Caco-2 (cell line): ENCODE measurements around the gene CD244. TPM values are rescaled to one million over a fixed set of nuclear protein-coding genes. Genes with fewer than 3 reads are reported as not detected.

Experiments
- total RNA-seq: library from RNA; stranded (reverse); gene quantifications from 2 replicates; pipeline ENCODE4 v1.2.3, GENCODE V29; 2022

CD244 gene
- total RNA-seq, 1 experiment from 2014 or later: 0.11 TPM

Other genes starting within 250 kb of the CD244 start
- gene SLAMF1, start 215.8 kb downstream of the CD244 start, total RNA-seq: not detected in 2 replicates
- gene CD48, start 151.1 kb downstream of the CD244 start, total RNA-seq: not detected in 2 replicates
- not detected in 2 replicates for gene SLAMF7, start 123.6 kb downstream of the CD244 start, total RNA-seq
- gene LY9, start 66.7 kb downstream of the CD244 start, total RNA-seq: not detected in 2 replicates
- gene ITLN1, start 22.3 kb upstream of the CD244 start, total RNA-seq: 0.37 TPM in 1 of 2 replicates, not detected in the other
- gene ITLN2, start 91.9 kb upstream of the CD244 start, total RNA-seq: 0.93 and 1.3 TPM in 2 replicates
- 182 and 196 TPM in 2 replicates for gene F11R, start 158.3 kb upstream of the CD244 start, total RNA-seq
- 24.8 and 26.8 TPM in 2 replicates for gene TSTD1, start 176.1 kb upstream of the CD244 start, total RNA-seq
- 49.7 and 52.7 TPM in 2 replicates for gene USF1, start 183.1 kb upstream of the CD244 start, total RNA-seq
- not detected in 2 replicates for gene ARHGAP30, start 207.0 kb upstream of the CD244 start, total RNA-seq
- gene NECTIN4, start 226.7 kb upstream of the CD244 start, total RNA-seq: 0.20 and 0.74 TPM in 2 replicates
- gene KLHDC9, start 235.5 kb upstream of the CD244 start, total RNA-seq: 2.0 and 2.2 TPM in 2 replicates